Activated B cell treated with CpG ODN at 0.5 μM for 24 hours (primary cell): Measurements from ENCODE around the gene PLEKHO2. TPM values are rescaled to one million over a fixed set of nuclear protein-coding genes. Genes with fewer than 3 reads are reported as not detected.
A peak's percentile ranks its signal among the peaks of the same experiment; 100 is the strongest.

Source experiments
- ATAC-seq: fragments of 200-7000 bp; cut with Tn5 transposase; one replicate; pipeline ENCODE4 v1.10.0; 2021; ENCODE audit warnings: low read depth, mild to moderate bottlenecking, moderate library complexity
- CTCF ChIA-PET: fragments of 350-600 bp; sonication (Branson Sonifier 250); formaldehyde crosslinking; loops from one replicate; lab custom pipeline; 2021; ENCODE audit warnings: antibody characterized with exemption; lab: Charles Lee
- POLR2A ChIA-PET: fragments of 350-600 bp; sonication (Branson Sonifier 250); formaldehyde crosslinking; loops from one replicate; lab custom pipeline; 2021; ENCODE audit warnings: antibody characterized with exemption; lab: Charles Lee
- DNase-seq: peaks from one replicate; pipeline ENCODE4 v3.0.0; 2022
- H3K27ac Mint-ChIP-seq: one replicate; pipeline ENCODE4 v1.8.0; 2020; ENCODE audit warnings: mixed read lengths
- H3K27me3 Mint-ChIP-seq: one replicate; pipeline ENCODE4 v1.8.0; 2021; ENCODE audit warnings: mixed read lengths
- H3K36me3 Mint-ChIP-seq: one replicate; pipeline ENCODE4 v1.8.0; 2021; ENCODE audit warnings: low read depth, mixed read lengths
- H3K4me1 Mint-ChIP-seq: one replicate; pipeline ENCODE4 v1.8.0; 2021; ENCODE audit warnings: mixed read lengths
- H3K4me3 Mint-ChIP-seq: one replicate; pipeline ENCODE4 v1.8.0; 2020; ENCODE audit warnings: mild to moderate bottlenecking, mixed read lengths
- H3K9me3 Mint-ChIP-seq: one replicate; pipeline ENCODE4 v1.8.0; 2020; ENCODE audit warnings: mixed read lengths
- CTCF ChIP-seq: fragments of 200-600 bp; IDR thresholded peaks from one replicate; pipeline ENCODE4 v1.8.0; 2022; ENCODE audit warnings: antibody characterized with exemption, mild to moderate bottlenecking
- intact Hi-C: fragments of 100-400 bp; cut with micrococcal nuclease; formaldehyde crosslinking; loops from one replicate; pipeline ENCODE4 v1.15.1; 2024
- total RNA-seq: library from RNA; stranded (reverse); gene quantifications from 2 replicates; pipeline ENCODE4 v1.2.3, GENCODE V29; 2022

The PLEKHO2 gene
- total RNA-seq, 1 donor from 2014 or later: 38.1 TPM

- CTCF ChIA-PET: interaction anchor here (1.5 kb wide), 1 partner anchor 52 kb away, joined by 5 read pairs; no protein-coding TSS in a partner anchor
- TF ChIP-seq CTCF: no peak
Observed at GRCh38 chr15:64842096-64842939, 603 bp downstream of the PLEKHO2 start.

GRCh38 chr15:64842986-64843561 lies 1.4 kb downstream of the PLEKHO2 start:
- ChIA-PET CTCF (interaction anchor here (1.5 kb wide), 2 partner anchors 14 to 52 kb away, joined by 5 read pairs; no protein-coding TSS in a partner anchor), POLR2A (interaction anchor here (0.5 to 6.9 kb wide), 10 partner anchors 9 to 493 kb away, joined by 3 to 117 read pairs (median 4); no protein-coding TSS in a partner anchor)
- no peaks in the 10 kb centered on the region for H3K9me3 Mint-ChIP-seq
- H3K27me3 Mint-ChIP-seq: no peaks in the 10 kb centered on the region
- ATAC-seq: no peak
- H3K36me3 Mint-ChIP-seq: peaks cover 29% of the 10 kb centered on the region
- peaks cover 66% of the 10 kb centered on the region for H3K4me1 Mint-ChIP-seq
- H3K27ac Mint-ChIP-seq: peak overlapping the region; percentile 71
- intact Hi-C loops: loop anchor here (5.0 to 10.0 kb wide), 2 partner anchors 144 to 748 kb away; partner anchors contain the start of genes CIAO2A, SNX1 and SPG21
- DNase-seq: no peak
- TF ChIP-seq CTCF: no peak
- peak overlapping the region; percentile 95 for H3K4me3 Mint-ChIP-seq

More at GRCh38 chr15:64842096-64842939, 603 bp downstream of the PLEKHO2 start:
- Mint-ChIP-seq H3K9me3 (no peaks in the 10 kb centered on the region), H3K27ac (peak overlapping the region; percentile 71), H3K27me3 (no peaks in the 10 kb centered on the region), H3K4me3 (peak overlapping the region; percentile 95), H3K4me1 (peaks cover 59% of the 10 kb centered on the region), H3K36me3 (peaks cover 26% of the 10 kb centered on the region)
- intact Hi-C loops: loop anchor here (5.0 to 10.0 kb wide), 2 partner anchors 145 to 748 kb away; partner anchors contain the start of genes CIAO2A, SNX1 and SPG21
- POLR2A ChIA-PET: interaction anchor here (0.5 to 7.3 kb wide), 6 partner anchors 40 to 68 kb away, joined by 3 to 138 read pairs (median 8); no protein-coding TSS in a partner anchor
- ATAC-seq: no peak
- DNase-seq: no peak

- peaks cover 36% of the 10 kb centered on the region for H3K36me3 Mint-ChIP-seq
- ChIA-PET POLR2A (interaction anchor here (0.6 to 6.9 kb wide), 7 partner anchors 14 to 244 kb away, joined by 3 to 117 read pairs (median 5); no protein-coding TSS in a partner anchor), CTCF (interaction anchor here (1.5 kb wide), 3 partner anchors 13 to 51 kb away, joined by 4 to 5 read pairs (median 5); no protein-coding TSS in a partner anchor)
- peak overlapping the region; percentile 71 for H3K27ac Mint-ChIP-seq
- H3K4me1 Mint-ChIP-seq: peaks cover 69% of the 10 kb centered on the region
- TF ChIP-seq CTCF: no peak
- ATAC-seq: no peak
- no peak for DNase-seq
- H3K4me3 Mint-ChIP-seq: peak overlapping the region; percentile 95
- intact Hi-C loops: loop anchor here (5.0 to 10.0 kb wide), 2 partner anchors 143 to 749 kb away; partner anchors contain the start of genes CIAO2A, SNX1 and SPG21
- no peaks in the 10 kb centered on the region for H3K27me3 Mint-ChIP-seq
- H3K9me3 Mint-ChIP-seq: no peaks in the 10 kb centered on the region
Observed at GRCh38 chr15:64843991-64844390, 2.3 kb downstream of the PLEKHO2 start.

- POLR2A ChIA-PET: interaction anchor here (0.8 to 6.9 kb wide), 5 partner anchors 9 to 62 kb away, joined by 3 to 117 read pairs (median 8); no protein-coding TSS in a partner anchor
- H3K27ac Mint-ChIP-seq: peak overlapping the region; percentile 71
- no peaks in the 10 kb centered on the region for H3K27me3 Mint-ChIP-seq
- H3K36me3 Mint-ChIP-seq: peaks cover 39% of the 10 kb centered on the region
- DNase-seq (no peak), ATAC-seq (peak; percentile 19)
- H3K4me1 Mint-ChIP-seq: peaks cover 71% of the 10 kb centered on the region
- intact Hi-C loops: loop anchor here (5.0 to 10.0 kb wide), 2 partner anchors 143 to 750 kb away; partner anchors contain the start of genes CIAO2A, SNX1 and SPG21
- CTCF ChIA-PET: interaction anchor here (1.5 to 1.7 kb wide), 3 partner anchors 9 to 51 kb away, joined by 4 to 5 read pairs (median 5); no protein-coding TSS in a partner anchor
- H3K9me3 Mint-ChIP-seq: no peaks in the 10 kb centered on the region
- no peak for TF ChIP-seq CTCF
- peak overlapping the region; percentile 95 for H3K4me3 Mint-ChIP-seq
Observed at GRCh38 chr15:64844576-64845145, 2.9 kb downstream of the PLEKHO2 start.
